SU-DHL-6 (cell line): Measurements from ENCODE around the gene NOTUM.

ENCODE experiments used
- H2AFZ ChIP-seq: fragments of 200-600 bp; sonication (generic); 2 replicates; pipeline ENCODE4 v1.6.1; 2014; ENCODE audit warnings: low read depth, mild to moderate bottlenecking, moderate library complexity, mixed read lengths, antibody characterized with exemption, low read length; ENCODE audit not compliant: severe bottlenecking
- H3F3A ChIP-seq: fragments of 200-600 bp; shearing (Covaris generic); 2 replicates; pipeline ENCODE4 v1.6.0; 2016; ENCODE audit warnings: antibody characterized with exemption, mild to moderate bottlenecking; ENCODE audit not compliant: insufficient read depth
- H3K27ac ChIP-seq: fragments of 200-600 bp; sonication (generic); 2 replicates; pipeline ENCODE4 v1.5.1; 2016; ENCODE audit warnings: low read depth, mild to moderate bottlenecking, low read length, moderate library complexity, mixed read lengths
- H3K27me3 ChIP-seq: fragments of 200-600 bp; sonication (generic), shearing (Covaris generic); 2 replicates; pipeline ENCODE4 v1.6.0; 2014; ENCODE audit warnings: mild to moderate bottlenecking, low read length
- H3K36me3 ChIP-seq: fragments of 200-600 bp; sonication (generic); 2 replicates; pipeline ENCODE4 v1.6.1; 2014; ENCODE audit warnings: mild to moderate bottlenecking, low read length, mixed read lengths
- H3K4me2 ChIP-seq: fragments of 300-600, 200-600 bp; shearing (Covaris generic), sonication (generic); 2 replicates; pipeline ENCODE4 v1.6.0; 2014; ENCODE audit warnings: low read length, low read depth, mild to moderate bottlenecking; ENCODE audit not compliant: poor library complexity, severe bottlenecking
- H3K4me3 ChIP-seq: fragments of 200-600 bp; sonication (generic); 2 replicates; pipeline ENCODE4 v1.5.1; 2014; ENCODE audit warnings: antibody characterized with exemption, low read length, mild to moderate bottlenecking, mixed read lengths; ENCODE audit not compliant: insufficient read depth, poor library complexity, severe bottlenecking
- H3K79me2 ChIP-seq: fragments of 200-600 bp; sonication (generic); 2 replicates; pipeline ENCODE4 v1.6.1; 2014; ENCODE audit warnings: mild to moderate bottlenecking, low read length, moderate library complexity; ENCODE audit not compliant: insufficient read depth
- H3K9ac ChIP-seq: fragments of 200-600 bp; sonication (generic); 2 replicates; pipeline ENCODE4 v1.7.0; 2014; ENCODE audit warnings: mild to moderate bottlenecking, low read length
- H3K9me2 ChIP-seq: fragments of 200-600 bp; sonication (generic); replicated peaks from 2 replicates; pipeline ENCODE4 v1.6.1; 2014; ENCODE audit warnings: low read length; ENCODE audit not compliant: insufficient read depth
- H3K9me3 ChIP-seq: fragments of 200-600 bp; sonication (generic); 2 replicates; pipeline ENCODE4 v1.6.1; 2014; ENCODE audit warnings: low read length, mixed read lengths; ENCODE audit not compliant: insufficient read depth
- H4K20me1 ChIP-seq: fragments of 200-600 bp; sonication (generic); 2 replicates; pipeline ENCODE4 v1.6.1; 2014; ENCODE audit warnings: low read depth, mild to moderate bottlenecking, antibody characterized with exemption, low read length, moderate library complexity, mixed read lengths
- CTCF ChIP-seq: fragments of 200-600 bp; sonication (generic); IDR thresholded peaks from one replicate; pipeline ENCODE4 v1.5.1; 2017; ENCODE audit warnings: antibody characterized with exemption, mild to moderate bottlenecking, low read length, moderate library complexity; ENCODE audit not compliant: insufficient read depth, poor library complexity, severe bottlenecking
- EZH2phosphoT487 ChIP-seq: fragments of 200-600 bp; sonication (generic), shearing (Covaris generic); conservative IDR thresholded peaks from 2 replicates; pipeline ENCODE4 v1.6.1; 2018; ENCODE audit warnings: mild to moderate bottlenecking, antibody characterized with exemption, low read length, moderate library complexity, mixed read lengths

The NOTUM gene

GRCh38 chr17:81951785-81952684, 9.0 kb downstream of the NOTUM start:
- Histone ChIP-seq H3K36me3 (no peaks in the 10 kb centered on the region), H3K79me2 (peaks cover 7% of the 10 kb centered on the region), H3F3A (peaks cover 28% of the 10 kb centered on the region), H3K27me3 (no peaks in the 10 kb centered on the region), H4K20me1 (no peaks in the 10 kb centered on the region), H3K9me2 (no peaks in the 10 kb centered on the region), H3K4me2 (peak overlapping the region; percentile 17), H3K9me3 (no peaks in the 10 kb centered on the region), H3K27ac (peak overlapping the region; percentile 83), H3K9ac (peak overlapping the region; percentile 27; the same call in 1 of the 2 replicates), H3K4me3 (no peak overlapping the region), H2AFZ (no peak overlapping the region)
- TF ChIP-seq CTCF, result no peak
- TF ChIP-seq EZH2phosphoT487, result no peak

GRCh38 chr17:81950501-81950900, 10.5 kb downstream of the NOTUM start:
- H3K79me2 ChIP-seq, result no peaks in the 10 kb centered on the region

GRCh38 chr17:81948635-81949378, 12.2 kb downstream of the NOTUM start:
- no peaks in the 10 kb centered on the region for H3K9me3 ChIP-seq
- no peaks in the 10 kb centered on the region for H3K9me2 ChIP-seq
- peaks cover 37% of the 10 kb centered on the region for H3F3A ChIP-seq
- TF ChIP-seq CTCF (no peak), EZH2phosphoT487 (no peak)
- no peak overlapping the region for H3K4me3 ChIP-seq
- no peak overlapping the region for H3K4me2 ChIP-seq
- no peak overlapping the region for H3K9ac ChIP-seq
- H2AFZ ChIP-seq, result no peak overlapping the region
- no peaks in the 10 kb centered on the region for H3K36me3 ChIP-seq
- no peaks in the 10 kb centered on the region for H3K79me2 ChIP-seq
- no peaks in the 10 kb centered on the region for H4K20me1 ChIP-seq
- H3K27ac ChIP-seq, result peak overlapping the region; percentile 57
- no peaks in the 10 kb centered on the region for H3K27me3 ChIP-seq

More at GRCh38 chr17:81950501-81950900, 10.5 kb downstream of the NOTUM start:
- Histone ChIP-seq H3K9ac (no peak overlapping the region), H3K4me3 (no peak overlapping the region), H2AFZ (no peak overlapping the region), H3F3A (peaks cover 28% of the 10 kb centered on the region), H3K27ac (peak overlapping the region; percentile 86), H3K27me3 (no peaks in the 10 kb centered on the region), H3K9me3 (no peaks in the 10 kb centered on the region), H3K9me2 (no peaks in the 10 kb centered on the region), H3K36me3 (no peaks in the 10 kb centered on the region), H3K4me2 (peak overlapping the region; percentile 34), H4K20me1 (no peaks in the 10 kb centered on the region)
- TF ChIP-seq EZH2phosphoT487, result no peak
- no peak for TF ChIP-seq CTCF
